HEK293T (cell line): ENCODE measurements around the gene IFT80.
A peak's percentile ranks its signal among the peaks of the same experiment; 100 is the strongest.

Experiments
- CTCF ChIA-PET: fragments of 350-600 bp; formaldehyde crosslinking; extraction: SDS; loops from one replicate; lab custom pipeline; 2021; ENCODE audit warnings: antibody characterized with exemption, inconsistent platforms; lab: Yijun Ruan, JAX
- POLR2A ChIA-PET: fragments of 350-600 bp; formaldehyde crosslinking; extraction: SDS; loops from one replicate; lab custom pipeline; 2020; ENCODE audit warnings: antibody characterized with exemption, inconsistent platforms; lab: Yijun Ruan, JAX
- DNase-seq: peaks from one replicate; pipeline ENCODE4 v3.0.0; 2012; ENCODE audit warnings: mixed read lengths; ENCODE audit errors: extremely low spot score
- ARNT ChIP-seq: fragments of 450-650 bp; IDR thresholded peaks from 2 replicates; pipeline ENCODE4 v1.6.1; 2017; ENCODE audit warnings: mild to moderate bottlenecking
- BHLHE40 ChIP-seq: fragments of 450-650 bp; IDR thresholded peaks from 2 replicates; pipeline ENCODE4 v1.6.1; 2016; ENCODE audit warnings: mild to moderate bottlenecking, moderate library complexity, borderline replicate concordance
- CTBP1 ChIP-seq: fragments of 450-650 bp; IDR thresholded peaks from 2 replicates; pipeline ENCODE4 v1.6.1; 2016; ENCODE audit warnings: borderline replicate concordance
- ELF4 ChIP-seq: fragments of 450-650 bp; IDR thresholded peaks from 2 replicates; pipeline ENCODE4 v1.6.1; 2017; ENCODE audit warnings: antibody characterized with exemption
- FOXA1 ChIP-seq: fragments of 450-650 bp; IDR thresholded peaks from 2 replicates; pipeline ENCODE4 v1.6.1; 2016; ENCODE audit warnings: mild to moderate bottlenecking
- FOXK2 ChIP-seq: fragments of 450-650 bp; IDR thresholded peaks from 2 replicates; pipeline ENCODE4 v1.6.1; 2016; ENCODE audit warnings: mild to moderate bottlenecking
- FOXM1 ChIP-seq: fragments of 450-650 bp; IDR thresholded peaks from 2 replicates; pipeline ENCODE4 v1.6.1; 2017; ENCODE audit warnings: mild to moderate bottlenecking, borderline replicate concordance
- HDGF ChIP-seq: fragments of 450-650 bp; IDR thresholded peaks from 2 replicates; pipeline ENCODE4 v1.6.1; 2017; ENCODE audit warnings: antibody characterized with exemption, borderline replicate concordance
- L3MBTL2 ChIP-seq: fragments of 450-650 bp; conservative IDR thresholded peaks from 2 replicates; pipeline ENCODE4 v1.6.1; 2016; ENCODE audit warnings: mild to moderate bottlenecking
- LEF1 ChIP-seq: fragments of 450-650 bp; IDR thresholded peaks from 2 replicates; pipeline ENCODE4 v1.6.1; 2017; ENCODE audit warnings: mild to moderate bottlenecking, borderline replicate concordance
- NFRKB ChIP-seq: fragments of 450-650 bp; IDR thresholded peaks from 2 replicates; pipeline ENCODE4 v1.6.1; 2016; ENCODE audit warnings: mild to moderate bottlenecking, moderate library complexity
- PKNOX1 ChIP-seq: fragments of 450-650 bp; IDR thresholded peaks from 2 replicates; pipeline ENCODE4 v1.6.1; 2016
- SP1 ChIP-seq: fragments of 450-650 bp; IDR thresholded peaks from 2 replicates; pipeline ENCODE4 v1.6.1; 2017
- SUZ12 ChIP-seq: fragments of 450-650 bp; IDR thresholded peaks from 2 replicates; pipeline ENCODE4 v1.6.1; 2016; ENCODE audit warnings: mild to moderate bottlenecking
- TARDBP ChIP-seq: fragments of 450-650 bp; IDR thresholded peaks from 2 replicates; pipeline ENCODE4 v1.6.1; 2016
- ZNF384 ChIP-seq: fragments of 450-650 bp; IDR thresholded peaks from 2 replicates; pipeline ENCODE4 v1.6.1; 2016

Gene IFT80

DNA sequence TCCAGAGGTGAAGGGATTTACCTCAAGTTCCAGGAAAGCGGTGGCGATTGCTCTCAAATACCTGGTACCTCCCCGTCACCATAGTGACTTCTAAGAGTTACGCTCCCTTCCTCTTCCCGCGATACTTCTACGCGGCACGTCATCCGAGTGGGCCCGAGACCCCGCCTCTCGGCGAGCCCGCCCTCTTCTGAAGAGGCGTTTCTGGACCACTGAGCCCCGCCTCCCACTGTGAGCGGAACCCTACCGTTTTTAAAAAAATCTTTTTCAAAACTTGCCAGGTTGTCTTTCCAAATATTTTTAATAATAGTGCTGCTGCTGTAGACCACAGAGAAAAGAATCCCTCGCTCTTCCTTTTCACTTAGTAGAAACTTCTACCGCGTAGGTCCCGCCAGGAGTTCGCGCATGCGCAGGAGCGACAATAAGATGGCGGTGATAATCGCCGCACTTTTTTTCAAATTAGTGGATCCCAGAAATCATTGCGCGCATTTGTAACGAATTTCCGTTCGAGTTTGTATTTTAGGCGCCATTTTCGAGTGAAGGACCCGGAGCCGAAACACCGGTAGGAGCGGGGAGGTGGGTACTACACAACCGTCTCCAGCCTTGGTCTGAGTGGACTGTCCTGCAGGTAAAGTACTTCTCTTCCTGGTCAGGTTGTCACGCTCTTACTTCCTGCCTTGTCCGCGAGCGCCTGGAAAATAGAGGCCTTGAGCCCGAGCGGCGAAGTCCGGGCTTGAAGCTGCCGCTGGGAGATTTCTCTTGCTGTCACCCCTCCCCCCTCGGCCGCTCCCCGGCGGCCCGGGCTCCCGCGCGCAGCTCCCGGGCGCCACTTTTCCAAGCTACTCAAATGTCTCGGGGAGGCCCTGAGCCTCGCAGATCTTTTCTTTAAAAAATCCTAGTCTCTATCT is at the start of gene IFT80, which contains the start of gene SMC4:
Gene IFT80 (minus strand): TSS at position 101 of the 905 bp plus-strand sequence. CDS start 14,625 bp downstream, outside the sequence.
Gene SMC4 (plus strand): TSS at position 526 of the 905 bp plus-strand sequence. CDS start 1,177 bp downstream, outside the sequence.
- POLR2A ChIA-PET, result interaction anchor here (1.1 to 1.3 kb wide), 3 partner anchors 11 to 174 kb away, joined by 3 to 4 read pairs (median 3); partner anchors contain the start of gene C3orf80
- peak; percentile 93 for DNase-seq
- peak; percentile 18; the same call in 1 of the 2 replicates for TF ChIP-seq SP1
- peak; percentile 92 for TF ChIP-seq ZNF384
- TF ChIP-seq ELF4, result peak; percentile 69; the same call in 1 of the 2 replicates
- TF ChIP-seq FOXM1, result peak; percentile 97
- no peak for TF ChIP-seq BHLHE40
- no peak for TF ChIP-seq HDGF
- TF ChIP-seq NFRKB, result peak; percentile 52; the same call in 1 of the 2 replicates
- CTCF ChIA-PET, result no interaction called here

DNA sequence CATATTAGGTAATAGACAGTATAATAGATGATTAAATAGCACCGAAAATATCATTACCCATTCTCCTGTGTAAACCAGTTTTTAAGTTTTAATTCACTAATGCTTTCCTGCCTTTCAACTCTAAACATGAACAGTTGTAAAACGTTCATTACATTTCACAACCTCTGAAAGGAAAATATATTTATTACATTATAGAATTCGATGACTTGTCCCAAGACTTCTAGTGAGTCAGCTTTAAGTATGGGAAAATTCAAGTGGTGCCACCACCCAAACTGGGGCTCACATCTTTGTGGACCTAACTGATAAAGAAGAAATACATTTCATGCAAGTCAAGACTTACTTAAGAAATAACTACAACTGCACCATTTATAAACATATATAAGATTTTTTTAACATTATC is 48.5 kb upstream of the IFT80 start:
- ChIA-PET CTCF (no interaction called here), POLR2A (no interaction called here)
- no peak for DNase-seq
- no peak for TF ChIP-seq LEF1
- TF ChIP-seq FOXA1, result no peak
- no peak for TF ChIP-seq FOXK2
- TF ChIP-seq CTBP1, result no peak
- no peak for TF ChIP-seq ELF4
- TF ChIP-seq L3MBTL2, result no peak
- TF ChIP-seq SP1, result no peak
- no peak for TF ChIP-seq PKNOX1
- no peak for TF ChIP-seq ARNT
- TF ChIP-seq TARDBP, result no peak
- no peak for TF ChIP-seq NFRKB
- no peak for TF ChIP-seq ZNF384
- no peak for TF ChIP-seq BHLHE40
- TF ChIP-seq FOXM1, result no peak
- no peak for TF ChIP-seq HDGF
- TF ChIP-seq SUZ12, result no peak

- POLR2A ChIA-PET, result no interaction called here
- DNase-seq, result no peak
- TF ChIP-seq NFRKB, result no peak
- no peak for TF ChIP-seq TARDBP
- TF ChIP-seq BHLHE40, result no peak
- TF ChIP-seq ELF4, result no peak
- no peak for TF ChIP-seq FOXA1
- no peak for TF ChIP-seq HDGF
- TF ChIP-seq ZNF384, result no peak
- no peak for TF ChIP-seq CTBP1
- TF ChIP-seq LEF1, result no peak
- no peak for TF ChIP-seq SUZ12
- TF ChIP-seq FOXK2, result no peak
- TF ChIP-seq PKNOX1, result no peak
- TF ChIP-seq SP1, result no peak
- no peak for TF ChIP-seq ARNT
- TF ChIP-seq FOXM1, result no peak
- no peak for TF ChIP-seq L3MBTL2
- CTCF ChIA-PET, result no interaction called here
Measured at GRCh38 chr3:160446522-160447056, 47.6 kb upstream of the IFT80 start.

GRCh38 chr3:160445854-160446253 is 46.8 kb upstream of the IFT80 start:
- ChIA-PET POLR2A (no interaction called here), CTCF (no interaction called here)
- TF ChIP-seq SUZ12, result no peak
- TF ChIP-seq ELF4, result no peak
- no peak for TF ChIP-seq SP1
- no peak for TF ChIP-seq LEF1
- no peak for TF ChIP-seq NFRKB
- TF ChIP-seq ARNT, result no peak
- TF ChIP-seq ZNF384, result no peak
- TF ChIP-seq HDGF, result no peak
- TF ChIP-seq BHLHE40, result no peak
- no peak for DNase-seq

DNA sequence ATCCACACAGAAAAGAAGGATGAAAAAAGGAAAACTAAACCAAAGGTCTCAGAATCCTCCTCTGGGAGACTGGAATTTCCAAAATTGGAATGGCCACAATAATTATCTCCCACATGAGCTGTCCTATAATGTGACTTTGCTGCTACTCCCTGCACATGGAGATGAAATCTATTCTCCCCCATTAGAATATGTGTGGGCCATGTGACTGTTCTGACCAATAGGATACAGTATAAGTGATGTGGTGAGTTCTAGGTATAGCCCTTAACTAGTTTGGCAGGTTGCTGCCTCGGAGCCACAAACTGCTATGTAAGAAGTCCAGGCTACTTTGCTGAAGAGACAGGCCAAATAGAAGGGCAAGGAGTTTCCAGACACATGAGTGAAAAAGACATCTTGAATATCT is 45.4 kb upstream of the IFT80 start:
- ChIA-PET CTCF (no interaction called here), POLR2A (no interaction called here)
- TF ChIP-seq SP1 (no peak), TARDBP (no peak), BHLHE40 (no peak)
- peak; percentile 16 for DNase-seq

DNA sequence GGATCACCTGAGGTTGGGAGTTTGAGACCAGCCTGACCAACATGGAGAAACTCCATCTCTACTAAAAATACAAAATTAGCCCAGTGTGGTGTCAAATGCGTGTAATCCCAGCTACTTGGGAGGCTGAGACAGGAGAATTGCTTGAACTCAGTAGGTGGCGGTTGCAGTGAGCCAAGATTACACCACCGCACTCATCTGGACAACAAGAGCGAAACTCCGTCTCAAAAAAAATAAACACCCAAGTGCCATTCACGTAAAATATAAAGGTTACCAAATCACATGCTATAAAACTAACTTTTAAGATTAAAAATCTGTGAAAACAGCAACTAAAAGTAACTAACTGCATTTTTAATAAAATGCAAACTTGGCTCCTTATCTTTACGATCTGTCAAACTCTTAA is 41.7 kb upstream of the IFT80 start:
- POLR2A ChIA-PET, result interaction anchor here (1.7 kb wide), 1 partner anchor 8 kb away, joined by 17 read pairs; the partner anchor contains the start of gene TRIM59
- CTCF ChIA-PET, result interaction anchor here (0.7 kb wide), 1 partner anchor 452 kb away, joined by 3 read pairs; the partner anchor contains the start of gene IL12A
- no peak for DNase-seq
- TF ChIP-seq PKNOX1 (peak; percentile 55; the same call in 1 of the 2 replicates), L3MBTL2 (no peak)
